Panc1 (cell line): Measurements from ENCODE around the gene CACNA1C. TPM values are rescaled to one million over a fixed set of nuclear protein-coding genes. Genes with fewer than 3 reads are reported as not detected.

ENCODE experiments used
- ATAC-seq: fragments of 200-7000 bp; cut with Tn5 transposase; 2 replicates; pipeline ENCODE4 v1.9.1; 2020; ENCODE audit warnings: mild to moderate bottlenecking, moderate library complexity
- BruUV-seq: library from RNA; stranded (reverse); fragments of 400-500 nt; replicated peaks from 2 replicates; lab custom pipeline; 2021; lab: Mats Ljungman, UMichigan
- CTCF ChIA-PET: fragments of 300-600 bp; sonication (Branson Sonifier 250); formaldehyde crosslinking; loops from one replicate; lab custom pipeline; 2022; ENCODE audit warnings: antibody characterized with exemption; lab: Charles Lee
- POLR2A ChIA-PET: fragments of 300-600 bp; sonication (Branson Sonifier 250); formaldehyde crosslinking; loops from one replicate; lab custom pipeline; 2022; ENCODE audit warnings: antibody characterized with exemption; lab: Charles Lee
- DNase-seq: peaks from one replicate; pipeline ENCODE4 v3.0.0-alpha.2; 2010; ENCODE audit warnings: low read depth, low spot score
- H3K27ac ChIP-seq: 2 replicates; pipeline ENCODE4 v1.5.1; 2011; ENCODE audit warnings: mild to moderate bottlenecking, low read length, inconsistent platforms
- H3K27me3 ChIP-seq: fragments of 200-500 bp; sonication (Bioruptor generic); 2 replicates; pipeline ENCODE4 v1.6.0; 2014; ENCODE audit warnings: low read length, inconsistent platforms; ENCODE audit not compliant: control insufficient read depth, insufficient read depth
- H3K36me3 ChIP-seq: fragments of 200-500 bp; sonication (Bioruptor generic); 2 replicates; pipeline ENCODE4 v1.5.1; 2014; ENCODE audit warnings: inconsistent platforms, mild to moderate bottlenecking, low read length, moderate library complexity; ENCODE audit not compliant: control insufficient read depth, insufficient read depth
- H3K4me1 ChIP-seq: 2 replicates; pipeline ENCODE4 v1.5.1; 2011; ENCODE audit warnings: inconsistent platforms, mild to moderate bottlenecking, low read length, moderate library complexity; ENCODE audit not compliant: control insufficient read depth, insufficient read depth
- H3K4me3 ChIP-seq, 2 experiments: 2 replicates each; pipeline ENCODE4 v1.5.1; 2011 to 2012; ENCODE audit warnings: low read depth in 2 of 2, low read length in 2 of 2, mild to moderate bottlenecking in 2 of 2, inconsistent platforms in 1 of 2, moderate library complexity in 1 of 2
- H3K9me3 ChIP-seq: fragments of 200-500 bp; sonication (Bioruptor generic); 2 replicates; pipeline ENCODE4 v1.5.1; 2014; ENCODE audit warnings: low read depth, mild to moderate bottlenecking, inconsistent platforms, low read length, moderate library complexity; ENCODE audit not compliant: control insufficient read depth, insufficient read depth
- CTCF ChIP-seq: fragments of 450-650 bp; IDR thresholded peaks from 2 replicates; pipeline ENCODE4 v1.5.1; 2017; ENCODE audit warnings: mild to moderate bottlenecking
- POLR2AphosphoS5 ChIP-seq: IDR thresholded peaks from 2 replicates; pipeline ENCODE4 v1.6.1; 2012; ENCODE audit warnings: mild to moderate bottlenecking, low read depth, low read length, moderate library complexity
- REST ChIP-seq, 2 experiments: IDR thresholded peaks; 2 replicates each; pipeline ENCODE4 v1.6.1; 2011 to 2012; ENCODE audit warnings: low read depth in 2 of 2, control low read depth in 1 of 2, low read length in 1 of 2, mild to moderate bottlenecking in 1 of 2, moderate library complexity in 1 of 2; ENCODE audit not compliant: insufficient read depth in 1 of 2
- SIN3A ChIP-seq: IDR thresholded peaks from 2 replicates; pipeline ENCODE4 v1.6.1; 2012; ENCODE audit warnings: low read depth, mild to moderate bottlenecking, low read length, moderate library complexity, borderline replicate concordance; ENCODE audit not compliant: insufficient read depth
- TCF7L2 ChIP-seq: IDR thresholded peaks from 2 replicates; pipeline ENCODE4 v1.6.1; 2011; ENCODE audit warnings: mild to moderate bottlenecking, low read depth, low read length, inconsistent platforms
- in situ Hi-C: cut with HindIII; loops from 2 replicates; pipeline ENCODE4 v1.10.0; 2016; ENCODE audit warnings: low sequenced_read_pairs, low pct_unique_long_range_greater_than_20kb
- intact Hi-C: fragments of 100-400 bp; cut with micrococcal nuclease; formaldehyde crosslinking; loops from one replicate; pipeline ENCODE4 v1.10.0; 2022; ENCODE audit not compliant: unreplicated experiment
- total RNA-seq: library from RNA; stranded (reverse); gene quantifications from one replicate; pipeline ENCODE4 v1.2.1, GENCODE V29; 2021; ENCODE audit not compliant: unreplicated experiment

CACNA1C gene
- total RNA-seq, 1 experiment from 2014 or later = 0.03 TPM

- Histone ChIP-seq H3K9me3 (no peaks in the 10 kb centered on the region), H3K36me3 (no peaks in the 10 kb centered on the region), H3K27ac (no peak overlapping the region), H3K4me1 (no peaks in the 10 kb centered on the region), H3K4me3 (no peak overlapping the region), H3K27me3 (no peaks in the 10 kb centered on the region)
- CTCF ChIA-PET = no interaction called here
- in situ Hi-C loops (no loop called here), intact Hi-C loops (no loop called here)
- POLR2A ChIA-PET = no interaction called here
- ATAC-seq = no peak
- no peak for TF ChIP-seq TCF7L2
- no peak for TF ChIP-seq SIN3A
- no peak for TF ChIP-seq REST (IDR thresholded peaks at IDR 0.05; ENCODE audit: insufficient read depth in 1 of 2, low read depth in 2 of 2, low read length in 1 of 2)
- no peak for TF ChIP-seq CTCF
- no peak for TF ChIP-seq POLR2AphosphoS5
- DNase-seq = no peak
- no TSS peak for BruUV-seq
Observed at GRCh38 chr12:2677142-2677880, 624.5 kb downstream of the CACNA1C start.

- BruUV-seq = no TSS peak
- no peak overlapping the region for H3K27ac ChIP-seq
- intact Hi-C loops (no loop called here), in situ Hi-C loops (no loop called here)
- POLR2A ChIA-PET = no interaction called here
- no peak for ATAC-seq
- no peak overlapping the region for H3K4me3 ChIP-seq
- CTCF ChIA-PET = interaction anchor here (0.7 kb wide), 1 partner anchor 283 kb away, joined by 3 read pairs; no protein-coding TSS in a partner anchor
- H3K36me3 ChIP-seq = no peaks in the 10 kb centered on the region
- no peaks in the 10 kb centered on the region for H3K4me1 ChIP-seq
- no peaks in the 10 kb centered on the region for H3K9me3 ChIP-seq
- no peak for TF ChIP-seq POLR2AphosphoS5
- TF ChIP-seq TCF7L2 = no peak
- no peak for TF ChIP-seq CTCF
- no peak for TF ChIP-seq REST (IDR thresholded peaks at IDR 0.05; ENCODE audit: insufficient read depth in 1 of 2, low read depth in 2 of 2, low read length in 1 of 2)
- no peak for TF ChIP-seq SIN3A
- H3K27me3 ChIP-seq = no peaks in the 10 kb centered on the region
- DNase-seq = no peak
Observed at GRCh38 chr12:2678426-2678825, 625.6 kb downstream of the CACNA1C start.
